ENCODE measurements around the gene PHF19. TPM values are rescaled to one million over a fixed set of nuclear protein-coding genes. Genes with fewer than 3 reads are reported as not detected.

The PHF19 gene
- polyA plus RNA-seq, 1 donor from 2014 or later, result 4.9 TPM

GRCh38 chr9:120899490-120900068, 22.6 kb upstream of the PHF19 start:
- no peak overlapping the region for H3K4me3 ChIP-seq (ENCODE audit: low read length)
- no peaks in the 10 kb centered on the region for H3K9me3 ChIP-seq (ENCODE audit: low read length)
- H3K9me2 ChIP-seq (ENCODE audit: insufficient read depth, low read length), result no peaks in the 10 kb centered on the region
- TF ChIP-seq EP300 (conservative IDR thresholded peaks at IDR 0.05; ENCODE audit: poor library complexity, severe bottlenecking), result no peak
- TF ChIP-seq TAF1 (IDR thresholded peaks at IDR 0.05; ENCODE audit: low read depth), result no peak
- TF ChIP-seq REST (IDR thresholded peaks at IDR 0.05; ENCODE audit: borderline replicate concordance), result no peak
- TF ChIP-seq CTCF (IDR thresholded peaks at IDR 0.05; ENCODE audit: poor library complexity, severe bottlenecking), result no peak
- no peak for TF ChIP-seq SMC3 (conservative IDR thresholded peaks at IDR 0.05; ENCODE audit: poor library complexity)
- no peak for TF ChIP-seq MXI1 (conservative IDR thresholded peaks at IDR 0.05; ENCODE audit: poor library complexity, severe bottlenecking)
- H2AFZ ChIP-seq (ENCODE audit: low read depth, low read length), result no peak overlapping the region
- H3F3A ChIP-seq (ENCODE audit: insufficient read depth, low read length, poor library complexity, severe bottlenecking), result no peaks in the 10 kb centered on the region
- H3K27ac ChIP-seq (ENCODE audit: low read length), result no peak overlapping the region
- H3K9ac ChIP-seq (ENCODE audit: low read length), result no peak overlapping the region
- no peaks in the 10 kb centered on the region for H3K36me3 ChIP-seq (ENCODE audit: insufficient read depth, low read length)
- H4K20me1 ChIP-seq (ENCODE audit: insufficient read depth), result no peaks in the 10 kb centered on the region
- H3K79me2 ChIP-seq (replicated peaks; ENCODE audit: insufficient read depth, low read length), result no peaks in the 10 kb centered on the region
- no peaks in the 10 kb centered on the region for H3K27me3 ChIP-seq (ENCODE audit: insufficient read depth, low read depth, low read length)
- H3K4me2 ChIP-seq (ENCODE audit: low read length), result no peak overlapping the region

GRCh38 chr9:120898396-120898795, 21.4 kb upstream of the PHF19 start:
- Histone ChIP-seq H3F3A (ENCODE audit: insufficient read depth, low read length, poor library complexity, severe bottlenecking) (no peaks in the 10 kb centered on the region), H2AFZ (ENCODE audit: low read depth, low read length) (no peak overlapping the region), H3K79me2 (replicated peaks; ENCODE audit: insufficient read depth, low read length) (no peaks in the 10 kb centered on the region), H3K27me3 (ENCODE audit: insufficient read depth, low read depth, low read length) (no peaks in the 10 kb centered on the region), H3K27ac (ENCODE audit: low read length) (no peak overlapping the region), H3K9me2 (ENCODE audit: insufficient read depth, low read length) (no peaks in the 10 kb centered on the region), H3K36me3 (ENCODE audit: insufficient read depth, low read length) (no peaks in the 10 kb centered on the region), H3K9me3 (ENCODE audit: low read length) (no peaks in the 10 kb centered on the region), H4K20me1 (ENCODE audit: insufficient read depth) (no peaks in the 10 kb centered on the region), H3K4me3 (ENCODE audit: low read length) (no peak overlapping the region), H3K9ac (ENCODE audit: low read length) (no peak overlapping the region), H3K4me2 (ENCODE audit: low read length) (no peak overlapping the region)
- TF ChIP-seq RAD21 (conservative IDR thresholded peaks at IDR 0.05), result no peak
- no peak for TF ChIP-seq POLR2AphosphoS5 (IDR thresholded peaks at IDR 0.05)
- no peak for TF ChIP-seq SMC3 (conservative IDR thresholded peaks at IDR 0.05; ENCODE audit: poor library complexity)
- TF ChIP-seq EZH2 (IDR thresholded peaks at IDR 0.05; ENCODE audit: borderline replicate concordance, insufficient read depth, low read length, poor library complexity, severe bottlenecking), result no peak
- no peak for TF ChIP-seq CTCF (IDR thresholded peaks at IDR 0.05; ENCODE audit: poor library complexity, severe bottlenecking)
- TF ChIP-seq REST (IDR thresholded peaks at IDR 0.05; ENCODE audit: borderline replicate concordance), result no peak
- TF ChIP-seq EP300 (conservative IDR thresholded peaks at IDR 0.05; ENCODE audit: poor library complexity, severe bottlenecking), result no peak
- TF ChIP-seq MXI1 (conservative IDR thresholded peaks at IDR 0.05; ENCODE audit: poor library complexity, severe bottlenecking), result no peak
- TF ChIP-seq TAF1 (IDR thresholded peaks at IDR 0.05; ENCODE audit: low read depth), result no peak

Data from neural cell (in vitro differentiated cells).